WTC11 (cell line): ENCODE measurements around the gene ZBTB44. TPM values are rescaled to one million over a fixed set of nuclear protein-coding genes. Genes with fewer than 3 reads are reported as not detected.

Experiments
- ATAC-seq: fragments of 200-7000 bp; cut with Tn5 transposase; 2 replicates; pipeline ENCODE4 v1.10.0; 2021; ENCODE audit warnings: mild to moderate bottlenecking, moderate library complexity
- CTCF ChIA-PET: fragments of 300-600 bp; sonication (Branson Sonifier 250); formaldehyde crosslinking; loops from one replicate; lab custom pipeline; 2021; ENCODE audit warnings: antibody characterized with exemption; lab: Charles Lee
- POLR2A ChIA-PET: fragments of 350-600 bp; sonication (Branson Sonifier 250); formaldehyde crosslinking; loops from one replicate; lab custom pipeline; 2021; ENCODE audit warnings: antibody characterized with exemption; lab: Charles Lee
- DNase-seq: peaks from one replicate; pipeline ENCODE4 v3.0.0; 2021; ENCODE audit warnings: low spot score
- H3K27ac Mint-ChIP-seq: 2 replicates; pipeline ENCODE4 v1.8.0; 2021; ENCODE audit warnings: mixed read lengths
- H3K27me3 Mint-ChIP-seq: 2 replicates; pipeline ENCODE4 v1.8.0; 2021; ENCODE audit warnings: low read depth, mild to moderate bottlenecking, moderate library complexity, mixed read lengths
- H3K36me3 Mint-ChIP-seq: 2 replicates; pipeline ENCODE4 v1.8.0; 2021; ENCODE audit warnings: mixed read lengths
- H3K4me1 Mint-ChIP-seq: 2 replicates; pipeline ENCODE4 v1.8.0; 2022; ENCODE audit warnings: mixed read lengths
- H3K4me3 Mint-ChIP-seq: 2 replicates; pipeline ENCODE4 v1.8.0; 2021; ENCODE audit warnings: mild to moderate bottlenecking, moderate library complexity, mixed read lengths
- H3K9me3 Mint-ChIP-seq: 2 replicates; pipeline ENCODE4 v1.8.0; 2021; ENCODE audit warnings: mixed read lengths
- ATF1 ChIP-seq: sonication (generic); formaldehyde crosslinking; IDR thresholded peaks from 2 replicates; pipeline ENCODE4 v1.8.1; 2023; ENCODE audit warnings: mild to moderate bottlenecking, moderate library complexity, missing genetic modification reagents
- CBFB ChIP-seq: sonication (generic); formaldehyde crosslinking; IDR thresholded peaks from 2 replicates; pipeline ENCODE4 v1.8.1; 2022; ENCODE audit warnings: mild to moderate bottlenecking, low read depth, missing genetic modification reagents
- FOXJ3 ChIP-seq: sonication (generic); formaldehyde crosslinking; IDR thresholded peaks from 2 replicates; pipeline ENCODE4 v1.9.0; 2021; ENCODE audit warnings: missing genetic modification reagents, mild to moderate bottlenecking, borderline replicate concordance
- FOXK1 ChIP-seq: sonication (generic); formaldehyde crosslinking; IDR thresholded peaks from 2 replicates; pipeline ENCODE4 v1.8.0; 2022; ENCODE audit warnings: mild to moderate bottlenecking, moderate library complexity, missing genetic modification reagents
- FOXP1 ChIP-seq: sonication (generic); formaldehyde crosslinking; IDR thresholded peaks from 2 replicates; pipeline ENCODE4 v1.8.0; 2022; ENCODE audit warnings: missing genetic modification reagents, mild to moderate bottlenecking, moderate library complexity, borderline replicate concordance
- IRF2 ChIP-seq: sonication (generic); formaldehyde crosslinking; IDR thresholded peaks from 2 replicates; pipeline ENCODE4 v1.8.0; 2022; ENCODE audit warnings: low read depth, missing genetic modification reagents, borderline replicate concordance
- JAZF1 ChIP-seq: fragments of 250-450 bp; sonication (Bioruptor Pico); IDR thresholded peaks from 2 replicates; pipeline ENCODE4 v1.9.0; 2021; ENCODE audit warnings: moderate library complexity, mild to moderate bottlenecking, inconsistent platforms
- NR2C2 ChIP-seq: sonication (generic); formaldehyde crosslinking; IDR thresholded peaks from 2 replicates; pipeline ENCODE4 v1.8.0; 2022; ENCODE audit warnings: mild to moderate bottlenecking, missing genetic modification reagents
- OVOL2 ChIP-seq: fragments of 250-450 bp; sonication (Bioruptor Pico); IDR thresholded peaks from 2 replicates; pipeline ENCODE4 v1.9.0; 2021; ENCODE audit warnings: mild to moderate bottlenecking, borderline replicate concordance
- PRRX2 ChIP-seq: fragments of 250-450 bp; sonication (Bioruptor Pico); IDR thresholded peaks from 2 replicates; pipeline ENCODE4 v1.8.0; 2021; ENCODE audit warnings: mild to moderate bottlenecking
- SMAD4 ChIP-seq: sonication (generic); formaldehyde crosslinking; IDR thresholded peaks from 2 replicates; pipeline ENCODE4 v1.8.0; 2022; ENCODE audit warnings: mild to moderate bottlenecking, missing genetic modification reagents
- total RNA-seq: library from RNA; stranded (reverse); gene quantifications from 3 replicates; pipeline ENCODE4 v1.2.3, GENCODE V29; 2021
- TF ChIP-seq, protein P1 (sequence below): sonication (generic); formaldehyde crosslinking; IDR thresholded peaks from 2 replicates; pipeline ENCODE4 v1.8.0; 2022; ENCODE audit warnings: mild to moderate bottlenecking, missing genetic modification reagents
- TF ChIP-seq, protein P2 (sequence below): sonication (generic); formaldehyde crosslinking; IDR thresholded peaks from 2 replicates; pipeline ENCODE4 v1.8.0; 2023; ENCODE audit warnings: missing genetic modification reagents, mild to moderate bottlenecking, borderline replicate concordance
- TF ChIP-seq, protein P3 (sequence below): sonication (generic); formaldehyde crosslinking; IDR thresholded peaks from 2 replicates; pipeline ENCODE4 v1.8.1; 2022; ENCODE audit warnings: low read depth, mild to moderate bottlenecking, moderate library complexity, missing genetic modification reagents, borderline replicate concordance
- TF ChIP-seq, protein P4 (sequence below): sonication (generic); formaldehyde crosslinking; IDR thresholded peaks from 2 replicates; pipeline ENCODE4 v1.8.1; 2022; ENCODE audit warnings: low read depth, missing genetic modification reagents, borderline replicate concordance
- TF ChIP-seq, protein P5 (sequence below): sonication (generic); formaldehyde crosslinking; conservative IDR thresholded peaks from 2 replicates; pipeline ENCODE4 v1.8.1; 2022; ENCODE audit warnings: mild to moderate bottlenecking, missing genetic modification reagents

Gene ZBTB44
- total RNA-seq, 1 experiment from 2014 or later: 107 TPM

DNA sequence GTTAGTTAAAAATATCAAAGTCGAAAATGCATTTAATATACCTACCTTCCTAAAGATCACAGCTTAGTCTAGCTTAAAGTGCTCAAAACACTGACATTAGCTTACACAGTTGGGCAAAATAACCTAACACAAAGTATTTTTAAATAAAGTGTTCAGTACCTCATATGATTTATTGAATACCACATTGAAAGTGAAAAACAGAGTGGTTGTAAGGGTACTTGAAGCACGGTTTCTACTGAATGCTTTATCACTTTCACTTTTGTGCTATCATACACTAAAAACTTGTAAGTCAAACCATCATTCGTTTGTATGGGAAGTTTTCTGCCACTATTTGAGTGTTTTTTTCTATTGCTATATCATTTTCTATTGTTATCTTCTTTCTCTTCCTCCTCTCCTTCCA, 36.6 kb downstream of the ZBTB44 start:
- no peak for TF ChIP-seq JAZF1 (CRISPR knock-in tag)
- ChIA-PET CTCF (no interaction called here), POLR2A (no interaction called here)
- ATAC-seq (no peak), DNase-seq (no peak)
- H3K27me3 Mint-ChIP-seq: no peaks in the 10 kb centered on the region
- H3K4me3 Mint-ChIP-seq: no peak overlapping the region
- H3K4me1 Mint-ChIP-seq: peaks cover 21% of the 10 kb centered on the region
- no peaks in the 10 kb centered on the region for H3K9me3 Mint-ChIP-seq
- peaks cover 4% of the 10 kb centered on the region; the same call in 1 of the 2 replicates for H3K36me3 Mint-ChIP-seq
- H3K27ac Mint-ChIP-seq: peak overlapping the region; percentile 5; the same call in 1 of the 2 replicates

DNA sequence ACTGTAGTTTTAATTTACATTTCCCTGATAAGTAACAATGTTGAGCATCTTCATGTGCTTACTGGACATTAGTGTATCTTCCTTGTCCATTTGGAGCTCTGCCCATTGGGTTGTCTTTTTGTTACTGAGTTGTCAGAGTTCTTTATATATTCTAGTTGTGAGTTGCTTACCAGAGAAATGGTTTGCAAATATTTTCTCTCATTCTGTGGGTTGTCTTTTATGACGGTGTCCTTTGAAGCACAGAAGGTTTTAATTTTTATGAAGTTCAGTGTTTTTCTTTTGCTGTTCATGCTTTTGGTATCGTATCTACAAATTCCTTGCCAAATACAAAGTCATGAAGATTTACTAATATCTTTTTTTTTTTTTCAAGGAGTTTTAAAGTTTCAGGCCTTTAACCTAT, 42.4 kb downstream of the ZBTB44 start:
- ATAC-seq (no peak), DNase-seq (no peak)
- Mint-ChIP-seq H3K4me1 (peaks cover 6% of the 10 kb centered on the region; the same call in 1 of the 2 replicates), H3K36me3 (peaks cover 10% of the 10 kb centered on the region), H3K9me3 (no peaks in the 10 kb centered on the region), H3K27ac (no peak overlapping the region), H3K27me3 (no peaks in the 10 kb centered on the region), H3K4me3 (no peak overlapping the region)
- ChIA-PET CTCF (no interaction called here), POLR2A (no interaction called here)
- no peak for TF ChIP-seq FOXP1 (CRISPR knock-in tag)
- TF ChIP-seq, protein P1, sequence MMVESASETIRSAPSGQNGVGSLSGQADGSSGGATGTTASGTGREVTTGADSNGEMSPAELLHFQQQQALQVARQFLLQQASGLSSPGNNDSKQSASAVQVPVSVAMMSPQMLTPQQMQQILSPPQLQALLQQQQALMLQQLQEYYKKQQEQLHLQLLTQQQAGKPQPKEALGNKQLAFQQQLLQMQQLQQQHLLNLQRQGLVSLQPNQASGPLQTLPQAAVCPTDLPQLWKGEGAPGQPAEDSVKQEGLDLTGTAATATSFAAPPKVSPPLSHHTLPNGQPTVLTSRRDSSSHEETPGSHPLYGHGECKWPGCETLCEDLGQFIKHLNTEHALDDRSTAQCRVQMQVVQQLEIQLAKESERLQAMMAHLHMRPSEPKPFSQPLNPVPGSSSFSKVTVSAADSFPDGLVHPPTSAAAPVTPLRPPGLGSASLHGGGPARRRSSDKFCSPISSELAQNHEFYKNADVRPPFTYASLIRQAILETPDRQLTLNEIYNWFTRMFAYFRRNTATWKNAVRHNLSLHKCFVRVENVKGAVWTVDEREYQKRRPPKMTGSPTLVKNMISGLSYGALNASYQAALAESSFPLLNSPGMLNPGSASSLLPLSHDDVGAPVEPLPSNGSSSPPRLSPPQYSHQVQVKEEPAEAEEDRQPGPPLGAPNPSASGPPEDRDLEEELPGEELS: no peak
- no peak for TF ChIP-seq SMAD4 (CRISPR knock-in tag)
- TF ChIP-seq FOXJ3 (CRISPR knock-in tag): no peak
- TF ChIP-seq, protein P2, sequence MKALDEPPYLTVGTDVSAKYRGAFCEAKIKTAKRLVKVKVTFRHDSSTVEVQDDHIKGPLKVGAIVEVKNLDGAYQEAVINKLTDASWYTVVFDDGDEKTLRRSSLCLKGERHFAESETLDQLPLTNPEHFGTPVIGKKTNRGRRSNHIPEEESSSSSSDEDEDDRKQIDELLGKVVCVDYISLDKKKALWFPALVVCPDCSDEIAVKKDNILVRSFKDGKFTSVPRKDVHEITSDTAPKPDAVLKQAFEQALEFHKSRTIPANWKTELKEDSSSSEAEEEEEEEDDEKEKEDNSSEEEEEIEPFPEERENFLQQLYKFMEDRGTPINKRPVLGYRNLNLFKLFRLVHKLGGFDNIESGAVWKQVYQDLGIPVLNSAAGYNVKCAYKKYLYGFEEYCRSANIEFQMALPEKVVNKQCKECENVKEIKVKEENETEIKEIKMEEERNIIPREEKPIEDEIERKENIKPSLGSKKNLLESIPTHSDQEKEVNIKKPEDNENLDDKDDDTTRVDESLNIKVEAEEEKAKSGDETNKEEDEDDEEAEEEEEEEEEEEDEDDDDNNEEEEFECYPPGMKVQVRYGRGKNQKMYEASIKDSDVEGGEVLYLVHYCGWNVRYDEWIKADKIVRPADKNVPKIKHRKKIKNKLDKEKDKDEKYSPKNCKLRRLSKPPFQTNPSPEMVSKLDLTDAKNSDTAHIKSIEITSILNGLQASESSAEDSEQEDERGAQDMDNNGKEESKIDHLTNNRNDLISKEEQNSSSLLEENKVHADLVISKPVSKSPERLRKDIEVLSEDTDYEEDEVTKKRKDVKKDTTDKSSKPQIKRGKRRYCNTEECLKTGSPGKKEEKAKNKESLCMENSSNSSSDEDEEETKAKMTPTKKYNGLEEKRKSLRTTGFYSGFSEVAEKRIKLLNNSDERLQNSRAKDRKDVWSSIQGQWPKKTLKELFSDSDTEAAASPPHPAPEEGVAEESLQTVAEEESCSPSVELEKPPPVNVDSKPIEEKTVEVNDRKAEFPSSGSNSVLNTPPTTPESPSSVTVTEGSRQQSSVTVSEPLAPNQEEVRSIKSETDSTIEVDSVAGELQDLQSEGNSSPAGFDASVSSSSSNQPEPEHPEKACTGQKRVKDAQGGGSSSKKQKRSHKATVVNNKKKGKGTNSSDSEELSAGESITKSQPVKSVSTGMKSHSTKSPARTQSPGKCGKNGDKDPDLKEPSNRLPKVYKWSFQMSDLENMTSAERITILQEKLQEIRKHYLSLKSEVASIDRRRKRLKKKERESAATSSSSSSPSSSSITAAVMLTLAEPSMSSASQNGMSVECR (CRISPR knock-in tag): no peak
- TF ChIP-seq, protein P3, sequence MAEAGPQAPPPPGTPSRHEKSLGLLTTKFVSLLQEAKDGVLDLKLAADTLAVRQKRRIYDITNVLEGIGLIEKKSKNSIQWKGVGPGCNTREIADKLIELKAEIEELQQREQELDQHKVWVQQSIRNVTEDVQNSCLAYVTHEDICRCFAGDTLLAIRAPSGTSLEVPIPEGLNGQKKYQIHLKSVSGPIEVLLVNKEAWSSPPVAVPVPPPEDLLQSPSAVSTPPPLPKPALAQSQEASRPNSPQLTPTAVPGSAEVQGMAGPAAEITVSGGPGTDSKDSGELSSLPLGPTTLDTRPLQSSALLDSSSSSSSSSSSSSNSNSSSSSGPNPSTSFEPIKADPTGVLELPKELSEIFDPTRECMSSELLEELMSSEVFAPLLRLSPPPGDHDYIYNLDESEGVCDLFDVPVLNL (CRISPR knock-in tag): no peak
- no peak for TF ChIP-seq OVOL2 (CRISPR knock-in tag)
- no peak for TF ChIP-seq NR2C2 (CRISPR knock-in tag)
- no peak for TF ChIP-seq FOXK1 (CRISPR knock-in tag)
- TF ChIP-seq, protein P4, sequence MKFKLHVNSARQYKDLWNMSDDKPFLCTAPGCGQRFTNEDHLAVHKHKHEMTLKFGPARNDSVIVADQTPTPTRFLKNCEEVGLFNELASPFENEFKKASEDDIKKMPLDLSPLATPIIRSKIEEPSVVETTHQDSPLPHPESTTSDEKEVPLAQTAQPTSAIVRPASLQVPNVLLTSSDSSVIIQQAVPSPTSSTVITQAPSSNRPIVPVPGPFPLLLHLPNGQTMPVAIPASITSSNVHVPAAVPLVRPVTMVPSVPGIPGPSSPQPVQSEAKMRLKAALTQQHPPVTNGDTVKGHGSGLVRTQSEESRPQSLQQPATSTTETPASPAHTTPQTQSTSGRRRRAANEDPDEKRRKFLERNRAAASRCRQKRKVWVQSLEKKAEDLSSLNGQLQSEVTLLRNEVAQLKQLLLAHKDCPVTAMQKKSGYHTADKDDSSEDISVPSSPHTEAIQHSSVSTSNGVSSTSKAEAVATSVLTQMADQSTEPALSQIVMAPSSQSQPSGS (CRISPR knock-in tag): no peak
- no peak for TF ChIP-seq IRF2 (CRISPR knock-in tag)
- TF ChIP-seq CBFB (CRISPR knock-in tag): no peak
- no peak for TF ChIP-seq PRRX2 (CRISPR knock-in tag)
- TF ChIP-seq, protein P5, sequence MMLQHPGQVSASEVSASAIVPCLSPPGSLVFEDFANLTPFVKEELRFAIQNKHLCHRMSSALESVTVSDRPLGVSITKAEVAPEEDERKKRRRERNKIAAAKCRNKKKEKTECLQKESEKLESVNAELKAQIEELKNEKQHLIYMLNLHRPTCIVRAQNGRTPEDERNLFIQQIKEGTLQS (CRISPR knock-in tag): no peak
- no peak for TF ChIP-seq ATF1 (CRISPR knock-in tag)
